K562 (cell line): Measurements from ENCODE around the gene GADD45GIP1.

Source experiments
- ARID2 ChIP-seq: fragments of 450-650 bp; IDR thresholded peaks from 2 replicates; pipeline ENCODE4 v1.6.1; 2017; ENCODE audit warnings: antibody characterized with exemption, mild to moderate bottlenecking
- CEBPB ChIP-seq: fragments of 450-650 bp; IDR thresholded peaks from 2 replicates; pipeline ENCODE4 v1.6.1; 2016; ENCODE audit warnings: missing genetic modification characterization, missing compliant biosample characterization
- CTCF ChIP-seq, 3 experiments: IDR thresholded peaks in 2 of 3; conservative IDR thresholded peaks in 1 of 3; 2 replicates each; pipeline ENCODE4 v1.5.1; 2011 to 2012; ENCODE audit warnings: low read length in 3 of 3, mild to moderate bottlenecking in 3 of 3, control low read depth in 2 of 3, improper control_type of control experiment in 1 of 3, inconsistent platforms in 1 of 3, low read depth in 1 of 3, mixed read lengths in 1 of 3, moderate library complexity in 1 of 3; ENCODE audit not compliant: insufficient read depth in 2 of 3
- EP300 ChIP-seq: IDR thresholded peaks from 2 replicates; pipeline ENCODE4 v1.6.1; 2012; ENCODE audit warnings: low read length, improper control_type of control experiment
- HOXB6 ChIP-seq: fragments of 250-450 bp; sonication (Bioruptor Pico); IDR thresholded peaks from 2 replicates; pipeline ENCODE4 v1.5.1; 2022; ENCODE audit warnings: mild to moderate bottlenecking, borderline replicate concordance
- NR2C2 ChIP-seq, 2 experiments: fragments of 200-800 bp in 1 of 2; sonication (Bioruptor generic) in 1 of 2; sonication (generic) in 1 of 2; formaldehyde crosslinking in 1 of 2; IDR thresholded peaks; 2 replicates each; pipeline versions ENCODE4 v1.6.1 to v1.8.0; 2016 to 2022; ENCODE audit warnings: mild to moderate bottlenecking in 1 of 2, missing compliant biosample characterization in 1 of 2, missing genetic modification characterization in 1 of 2, missing genetic modification reagents in 1 of 2
- POLR2A ChIP-seq: fragments of 450-650 bp; conservative IDR thresholded peaks from 2 replicates; pipeline ENCODE4 v1.6.1; 2016
- SP1 ChIP-seq: sonication (generic); formaldehyde crosslinking; IDR thresholded peaks from 2 replicates; pipeline ENCODE4 v1.8.1; 2022; ENCODE audit warnings: mild to moderate bottlenecking, missing genetic modification reagents
- SRF ChIP-seq, 2 experiments: fragments of 250-450, 450-650 bp in 1 of 2; sonication (Bioruptor Pico) in 1 of 2; sonication (generic) in 1 of 2; formaldehyde crosslinking; IDR thresholded peaks; 2 replicates each; pipeline versions ENCODE4 v1.5.0 to v1.5.1; 2020 to 2022; ENCODE audit warnings: mild to moderate bottlenecking in 1 of 2, missing genetic modification reagents in 1 of 2
- ZNF224 ChIP-seq: sonication (generic); formaldehyde crosslinking; IDR thresholded peaks from 2 replicates; pipeline ENCODE4 v1.8.0; 2022; ENCODE audit warnings: mild to moderate bottlenecking, missing genetic modification reagents
- ZNF280A ChIP-seq: fragments of 450-650 bp; IDR thresholded peaks from 2 replicates; pipeline ENCODE4 v1.6.1; 2018; ENCODE audit warnings: mild to moderate bottlenecking, low read depth; ENCODE audit not compliant: partially characterized antibody
- ZNF586 ChIP-seq: fragments of 450-650 bp; formaldehyde crosslinking; conservative IDR thresholded peaks from 2 replicates; pipeline ENCODE4 v1.4.0; 2020; ENCODE audit warnings: mild to moderate bottlenecking, moderate library complexity
- TF ChIP-seq, protein P1 (sequence below), 2 experiments: fragments of 450-650 bp in 1 of 2; IDR thresholded peaks; 2 replicates each; pipeline ENCODE4 v1.6.1; 2011 to 2017; ENCODE audit warnings: low read depth in 2 of 2, antibody characterized with exemption in 1 of 2, borderline replicate concordance in 1 of 2, low read length in 1 of 2, mild to moderate bottlenecking in 1 of 2, mixed read lengths in 1 of 2; ENCODE audit not compliant: control insufficient read depth in 1 of 2

DNA sequence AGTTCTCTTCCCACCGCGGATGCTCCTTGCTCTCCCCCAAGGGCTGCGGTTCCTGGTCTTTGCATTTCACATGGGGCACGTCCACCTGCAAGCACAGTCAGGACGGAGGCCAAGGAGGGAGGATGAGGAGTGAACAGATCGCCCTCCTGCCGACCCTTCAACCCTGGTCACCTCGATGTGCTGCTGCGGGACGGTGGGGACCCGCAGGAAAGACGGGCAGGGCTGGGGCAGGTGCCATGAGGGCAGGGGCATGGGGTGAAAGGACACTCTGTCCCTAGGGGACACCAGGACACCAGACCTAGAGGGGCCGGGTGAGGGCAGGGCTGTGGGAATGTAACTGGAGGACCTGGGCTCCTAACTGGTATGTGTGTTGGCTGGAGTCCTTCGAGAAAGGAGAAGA is 38.8 kb downstream of the GADD45GIP1 start:
- TF ChIP-seq ZNF280A (no peak), ZNF224 (CRISPR knock-in tag) (no peak), EP300 (no peak), POLR2A (no peak), SRF (CRISPR knock-in tag; IDR thresholded peaks at IDR 0.05) (no peak), CTCF (IDR thresholded peaks at IDR 0.05 in 2 of 3, conservative IDR thresholded peaks at IDR 0.05 in 1 of 3; ENCODE audit: insufficient read depth in 2 of 3, low read depth in 1 of 3, low read length in 3 of 3) (no peak), CEBPB (no peak), ARID2 (no peak), ZNF586 (no peak), NR2C2 (CRISPR knock-in tag; IDR thresholded peaks at IDR 0.05) (no peak), NR2C2 (tag; IDR thresholded peaks at IDR 0.05) (no peak), SP1 (CRISPR knock-in tag) (no peak), HOXB6 (no peak)
- TF ChIP-seq, protein P1, sequence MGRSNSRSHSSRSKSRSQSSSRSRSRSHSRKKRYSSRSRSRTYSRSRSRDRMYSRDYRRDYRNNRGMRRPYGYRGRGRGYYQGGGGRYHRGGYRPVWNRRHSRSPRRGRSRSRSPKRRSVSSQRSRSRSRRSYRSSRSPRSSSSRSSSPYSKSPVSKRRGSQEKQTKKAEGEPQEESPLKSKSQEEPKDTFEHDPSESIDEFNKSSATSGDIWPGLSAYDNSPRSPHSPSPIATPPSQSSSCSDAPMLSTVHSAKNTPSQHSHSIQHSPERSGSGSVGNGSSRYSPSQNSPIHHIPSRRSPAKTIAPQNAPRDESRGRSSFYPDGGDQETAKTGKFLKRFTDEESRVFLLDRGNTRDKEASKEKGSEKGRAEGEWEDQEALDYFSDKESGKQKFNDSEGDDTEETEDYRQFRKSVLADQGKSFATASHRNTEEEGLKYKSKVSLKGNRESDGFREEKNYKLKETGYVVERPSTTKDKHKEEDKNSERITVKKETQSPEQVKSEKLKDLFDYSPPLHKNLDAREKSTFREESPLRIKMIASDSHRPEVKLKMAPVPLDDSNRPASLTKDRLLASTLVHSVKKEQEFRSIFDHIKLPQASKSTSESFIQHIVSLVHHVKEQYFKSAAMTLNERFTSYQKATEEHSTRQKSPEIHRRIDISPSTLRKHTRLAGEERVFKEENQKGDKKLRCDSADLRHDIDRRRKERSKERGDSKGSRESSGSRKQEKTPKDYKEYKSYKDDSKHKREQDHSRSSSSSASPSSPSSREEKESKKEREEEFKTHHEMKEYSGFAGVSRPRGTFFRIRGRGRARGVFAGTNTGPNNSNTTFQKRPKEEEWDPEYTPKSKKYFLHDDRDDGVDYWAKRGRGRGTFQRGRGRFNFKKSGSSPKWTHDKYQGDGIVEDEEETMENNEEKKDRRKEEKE (IDR thresholded peaks at IDR 0.05; ENCODE audit: borderline replicate concordance in 1 of 2, control insufficient read depth in 1 of 2, low read depth in 2 of 2, low read length in 1 of 2): no peak
